Erythroblast (primary cell): Measurements from ENCODE around the gene CDH13.

Source experiments
- GATA1 ChIP-seq: IDR thresholded peaks from 2 replicates; pipeline ENCODE4 v1.6.1; 2011; ENCODE audit warnings: low read depth, mild to moderate bottlenecking, control low read depth, low read length, moderate library complexity
- POLR2A ChIP-seq: IDR thresholded peaks from 2 replicates; pipeline ENCODE4 v1.6.1; 2011; ENCODE audit warnings: mild to moderate bottlenecking, low read length

- TF ChIP-seq POLR2A = no peak
- no peak for TF ChIP-seq GATA1
Observed at GRCh38 chr16:83174671-83175070, 547.9 kb downstream of the CDH13 start.
